Measurements from ENCODE around the gene DDX6. TPM values are rescaled to one million over a fixed set of nuclear protein-coding genes. Genes with fewer than 3 reads are reported as not detected.

Gene DDX6
- total and polyA plus RNA-seq, 10 of the 15 experiments (the other 5 are each of a cell fraction or from before 2014, with no cell fraction given): 6.6 to 119 (median 48.8) TPM

GRCh38 chr11:118742304-118742703 lies 48.7 kb downstream of the DDX6 start:
- no peak for FAIRE-seq
- Histone ChIP-seq H3K27ac (ENCODE audit: control insufficient read depth, insufficient read depth) (no peak overlapping the region), H3K4me3 (no peak overlapping the region), H3K4me1 (ENCODE audit: control insufficient read depth, insufficient read depth, low read length) (no peaks in the 10 kb centered on the region), H3K79me2 (ENCODE audit: control insufficient read depth, insufficient read depth, low read length) (no peaks in the 10 kb centered on the region), H2AFZ (ENCODE audit: control insufficient read depth, low read depth, low read length) (no peak overlapping the region), H3K27me3 (replicated peaks in 1 of 2; ENCODE audit: control insufficient read depth in 2 of 2, insufficient read depth in 2 of 2, low read length in 1 of 2) (no peaks in the 10 kb centered on the region; a peak in 1 of 4 replicates), H3K36me3 (ENCODE audit: control insufficient read depth in 2 of 2, insufficient read depth in 2 of 2, low read length in 1 of 2) (no peaks in the 10 kb centered on the region), H4K20me1 (ENCODE audit: control insufficient read depth, insufficient read depth) (no peaks in the 10 kb centered on the region), H3K9me3 (replicated peaks; ENCODE audit: control insufficient read depth, insufficient read depth, low read length) (no peaks in the 10 kb centered on the region; the same call in 2 of the 3 replicates), H3K9ac (ENCODE audit: control insufficient read depth, insufficient read depth, low read length) (no peak overlapping the region), H3K4me2 (ENCODE audit: control insufficient read depth, insufficient read depth) (no peak overlapping the region)
- WGBS (ENCODE audit: insufficient coverage, insufficient replicate concordance, low lambda C conversion rate, missing lambda C conversion rate): 67% methylated on average over 6 of the region's 6 CpGs
- RAD21 ChIA-PET (ENCODE audit: unreplicated experiment): interaction anchor here (0.7 kb wide), 1 partner anchor 161 kb away, joined by 3 read pairs; no protein-coding TSS in a partner anchor
- no TSS peak for BruUV-seq (replicated peaks)
- POLR2A ChIA-PET: interaction anchor here (0.6 kb wide), 1 partner anchor 80 kb away, joined by 5 read pairs; no protein-coding TSS in a partner anchor
- DNase-seq (ENCODE audit: low read depth, low spot score): no peak
- SMC1A ChIA-PET (ENCODE audit: uncharacterized antibody, unreplicated experiment): no interaction called here
- no peak for ATAC-seq
- TF ChIP-seq PKNOX1 (IDR thresholded peaks at IDR 0.05) (no peak), NFYA (IDR thresholded peaks at IDR 0.05; ENCODE audit: borderline replicate concordance, low read depth, low read length) (no peak), SUPT20H (IDR thresholded peaks at IDR 0.05; ENCODE audit: borderline replicate concordance, control insufficient read depth, low read depth, low read length) (no peak), RAD21 (IDR thresholded peaks at IDR 0.05; ENCODE audit: insufficient read depth, low read depth, low read length) (no peak), TCF3 (IDR thresholded peaks at IDR 0.05; ENCODE audit: borderline replicate concordance, insufficient read depth, low read depth, low read length) (no peak), HDAC2 (IDR thresholded peaks at IDR 0.05) (no peak), WRNIP1 (IDR thresholded peaks at IDR 0.05; ENCODE audit: borderline replicate concordance, low read depth, low read length) (no peak)
- in situ Hi-C loops (cut with MboI) (no loop called here), intact Hi-C loops (cut with micrococcal nuclease; ENCODE audit: unreplicated experiment) (no loop called here)
- CTCF ChIA-PET: no interaction called here

- intact Hi-C loops (cut with micrococcal nuclease; ENCODE audit: unreplicated experiment) (no loop called here), in situ Hi-C loops (cut with MboI) (no loop called here)
- H3K9me3 ChIP-seq (replicated peaks; ENCODE audit: control insufficient read depth, insufficient read depth, low read length): no peaks in the 10 kb centered on the region; the same call in 2 of the 3 replicates
- H3K4me1 ChIP-seq (ENCODE audit: control insufficient read depth, insufficient read depth, low read length): no peaks in the 10 kb centered on the region
- no peak for ATAC-seq
- ChIA-PET SMC1A (ENCODE audit: uncharacterized antibody, unreplicated experiment) (no interaction called here), POLR2A (no interaction called here), RAD21 (ENCODE audit: unreplicated experiment) (no interaction called here), CTCF (no interaction called here)
- no peaks in the 10 kb centered on the region for H4K20me1 ChIP-seq (ENCODE audit: control insufficient read depth, insufficient read depth)
- H3K9ac ChIP-seq (ENCODE audit: control insufficient read depth, insufficient read depth, low read length): no peak overlapping the region
- no peak overlapping the region for H2AFZ ChIP-seq (ENCODE audit: control insufficient read depth, low read depth, low read length)
- no peaks in the 10 kb centered on the region for H3K36me3 ChIP-seq (ENCODE audit: control insufficient read depth in 2 of 2, insufficient read depth in 2 of 2, low read length in 1 of 2)
- H3K4me3 ChIP-seq: no peak overlapping the region
- TF ChIP-seq ZNF384 (IDR thresholded peaks at IDR 0.05; ENCODE audit: borderline replicate concordance, low read depth, low read length): no peak
- TF ChIP-seq E2F4 (IDR thresholded peaks at IDR 0.05; ENCODE audit: low read depth, low read length): no peak
- no peak for TF ChIP-seq RELA (IDR thresholded peaks at IDR 0.05; ENCODE audit: borderline replicate concordance, partially characterized antibody)
- no peak for TF ChIP-seq MXI1 (IDR thresholded peaks at IDR 0.05; ENCODE audit: low read depth, low read length)
- no peak for TF ChIP-seq PML (IDR thresholded peaks at IDR 0.05; ENCODE audit: low read length)
- H3K4me2 ChIP-seq (ENCODE audit: control insufficient read depth, insufficient read depth): no peak overlapping the region
- H3K27ac ChIP-seq (ENCODE audit: control insufficient read depth, insufficient read depth): no peak overlapping the region
- no peaks in the 10 kb centered on the region for H3K79me2 ChIP-seq (ENCODE audit: control insufficient read depth, insufficient read depth, low read length)
- no peak for FAIRE-seq
- no peaks in the 10 kb centered on the region; a peak in 1 of 4 replicates for H3K27me3 ChIP-seq (replicated peaks in 1 of 2; ENCODE audit: control insufficient read depth in 2 of 2, insufficient read depth in 2 of 2, low read length in 1 of 2)
- DNase-seq (ENCODE audit: low read depth, low spot score): no peak
- no TSS peak for BruUV-seq (replicated peaks)
- WGBS (ENCODE audit: insufficient coverage, insufficient replicate concordance, low lambda C conversion rate, missing lambda C conversion rate): 0% methylated on average over 1 of the region's 1 CpG
Measured at GRCh38 chr11:118740892-118741291, 50.1 kb downstream of the DDX6 start.
